HG03558 (cell line): ENCODE measurements around the gene MYL7.

ENCODE experiments used
- ATAC-seq: cut with Tn5 transposase; IDR thresholded peaks from one replicate; pipeline ENCODE4 v1.9.1; 2021; ENCODE audit warnings: moderate number of reproducible peaks; ENCODE audit not compliant: unreplicated experiment; ENCODE audit errors: extremely low read depth

The MYL7 gene

DNA sequence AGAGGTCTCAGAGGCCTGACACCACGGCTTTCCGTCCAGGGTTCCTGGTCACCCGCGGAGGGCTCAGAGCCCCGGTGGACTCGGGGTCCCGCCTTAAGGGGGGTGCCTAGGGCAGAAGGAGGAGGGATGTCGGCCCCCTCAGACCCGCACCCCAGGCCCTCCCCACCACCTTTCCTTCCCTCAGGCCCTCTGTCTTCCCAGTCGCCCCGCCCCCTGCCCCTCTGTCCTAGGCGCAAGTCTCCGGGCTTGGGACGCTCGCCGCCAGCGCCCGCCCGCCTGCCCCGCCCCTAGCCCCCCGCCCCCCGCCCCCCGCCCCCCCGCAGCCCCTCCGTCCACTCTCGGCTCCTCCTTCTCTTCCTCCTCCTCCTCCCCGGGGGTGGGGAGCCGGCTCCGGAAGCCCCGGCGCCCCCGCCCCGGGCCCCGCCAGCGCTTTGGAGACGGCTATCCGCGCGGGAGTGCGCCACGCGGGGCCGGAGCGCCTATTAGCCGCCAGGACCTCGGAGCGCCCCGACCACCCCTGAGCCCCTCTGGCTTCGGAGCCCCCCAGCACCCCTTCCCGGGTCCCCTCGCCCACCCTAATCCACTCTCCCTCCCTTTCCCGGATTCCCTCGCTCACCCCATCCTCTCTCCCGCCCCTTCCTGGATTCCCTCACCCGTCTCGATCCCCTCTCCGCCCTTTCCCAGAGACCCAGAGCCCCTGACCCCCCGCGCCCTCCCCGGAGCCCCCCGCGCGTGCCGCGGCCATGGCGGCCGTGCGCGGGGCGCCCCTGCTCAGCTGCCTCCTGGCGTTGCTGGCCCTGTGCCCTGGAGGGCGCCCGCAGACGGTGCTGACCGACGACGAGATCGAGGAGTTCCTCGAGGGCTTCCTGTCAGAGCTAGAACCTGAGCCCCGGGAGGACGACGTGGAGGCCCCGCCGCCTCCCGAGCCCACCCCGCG lies 36.9 kb downstream of the MYL7 start, which contains the start of gene AEBP1:
Gene AEBP1, plus strand, starts transcription at position 423 of the 937 bp plus-strand sequence. Its CDS starts 321 bp downstream, at position 744.
- no peak for ATAC-seq

DNA sequence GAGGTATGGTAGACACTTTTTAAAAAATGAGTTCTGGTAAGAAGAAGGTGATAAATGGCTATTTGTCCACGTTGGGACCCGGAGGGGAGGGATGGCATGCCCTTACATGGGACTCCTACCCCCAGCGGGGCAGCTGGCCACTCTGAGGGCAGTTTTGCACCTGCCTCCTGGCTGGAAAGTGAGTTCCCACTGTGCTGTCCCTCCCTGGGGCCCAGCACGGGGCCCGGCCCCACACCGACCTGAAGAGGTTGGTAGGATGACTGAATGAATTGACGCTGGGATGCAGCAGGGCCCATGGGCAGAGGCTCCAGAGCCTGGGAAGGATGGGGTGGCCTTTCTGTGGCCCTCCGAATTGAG lies 37.6 kb downstream of the MYL7 start:
- ATAC-seq = no peak

DNA sequence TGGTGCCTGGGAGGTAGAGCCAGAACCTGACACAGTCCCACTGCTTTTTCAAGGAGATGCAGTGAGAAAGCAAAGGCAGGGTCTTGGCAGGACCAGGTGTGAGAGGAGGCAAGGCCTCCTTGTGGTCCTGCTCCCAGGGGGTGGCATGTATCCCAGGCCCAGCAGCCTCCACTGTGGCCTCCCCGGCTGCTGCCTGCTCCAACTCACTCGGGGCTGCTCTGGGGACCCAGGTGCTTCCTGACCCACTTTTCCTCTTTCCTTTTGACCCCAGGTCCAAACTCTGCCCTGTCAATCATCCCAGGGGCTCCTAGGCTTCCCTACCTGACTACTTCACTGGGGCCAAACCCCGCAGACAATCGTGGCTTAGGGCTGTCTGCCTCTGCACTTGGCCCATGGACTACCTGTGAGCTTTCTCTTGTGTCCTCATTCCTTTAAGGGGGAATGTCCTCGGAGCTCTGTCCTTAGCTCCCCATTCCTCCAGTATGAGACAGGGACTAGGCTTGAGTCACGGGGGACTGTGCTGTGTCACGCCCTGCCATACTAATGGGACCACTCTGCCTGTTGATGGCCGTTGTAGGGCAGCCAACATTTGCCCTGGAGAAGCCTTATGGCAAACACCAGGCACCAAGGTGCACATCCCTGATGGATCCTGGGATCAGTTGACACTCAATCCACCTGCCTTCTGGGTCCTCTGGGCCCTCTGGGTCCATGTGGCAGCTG lies 38.1 kb downstream of the MYL7 start:
- no peak for ATAC-seq

DNA sequence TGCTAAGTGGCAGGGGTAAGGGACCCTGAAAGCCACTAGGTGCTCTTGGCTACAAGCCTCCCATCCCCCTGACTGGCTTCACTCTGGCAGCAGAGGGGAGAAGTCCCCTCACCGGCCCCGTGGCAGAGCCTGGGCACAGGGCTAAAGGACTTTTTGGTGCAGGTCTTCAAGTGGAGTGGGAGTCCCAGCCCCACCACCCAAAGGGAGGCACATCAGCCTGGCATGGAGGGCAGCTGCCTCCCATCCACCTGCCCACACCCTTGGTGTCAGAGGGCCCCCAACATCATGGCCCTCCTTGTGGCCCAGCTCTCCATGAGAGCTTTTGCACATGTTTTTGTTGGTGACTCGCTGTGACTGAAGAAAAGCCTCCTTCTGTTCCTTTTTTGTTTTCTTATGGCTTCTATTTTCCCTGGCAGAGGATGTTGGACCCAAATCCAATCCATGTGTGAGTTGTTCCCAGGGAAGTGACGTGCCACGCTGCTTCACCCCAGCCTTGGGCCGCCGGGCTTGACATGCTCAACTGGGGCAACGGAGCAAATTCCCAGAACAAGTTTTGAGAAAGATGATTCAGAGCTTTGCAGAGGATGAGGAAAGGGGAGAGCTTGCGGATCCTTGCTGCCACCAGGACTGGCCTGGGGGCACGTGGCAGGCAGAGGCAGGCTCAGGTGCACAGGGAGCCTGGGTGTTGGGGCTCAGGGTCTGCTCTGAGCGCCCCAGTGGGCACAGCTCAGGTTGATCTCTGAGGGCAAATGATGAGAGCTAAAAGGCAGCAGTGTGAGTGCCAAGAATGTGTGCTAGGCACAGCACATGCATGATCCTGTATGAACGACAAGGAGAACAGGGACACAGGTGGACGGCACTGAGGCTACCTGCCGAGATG lies 38.9 kb downstream of the MYL7 start:
- ATAC-seq = no peak

GRCh38 chr7:44101303-44101965 lies 39.7 kb downstream of the MYL7 start:
- ATAC-seq = no peak

GRCh38 chr7:44100458-44101302 lies 40.5 kb downstream of the MYL7 start:
- no peak for ATAC-seq

DNA sequence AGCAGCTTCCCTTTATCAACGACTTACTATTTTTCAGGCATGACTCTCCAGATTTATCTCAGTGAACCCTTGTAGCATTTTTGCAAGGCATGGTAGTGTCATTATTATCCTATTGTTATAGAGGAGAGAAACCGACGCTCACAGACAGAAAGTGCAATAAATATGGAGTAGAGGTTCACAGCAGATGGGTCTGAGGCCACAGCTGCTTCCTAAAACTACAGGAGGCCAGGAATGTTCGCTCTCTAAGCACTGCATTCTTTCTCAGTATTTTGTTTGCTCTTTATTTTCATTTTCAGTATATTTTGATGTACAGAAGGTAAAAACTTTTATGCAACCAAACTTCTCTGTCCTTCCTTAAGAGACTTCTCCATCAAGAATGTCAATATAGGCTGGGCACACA lies 41.5 kb downstream of the MYL7 start:
- no peak for ATAC-seq

- ATAC-seq = no peak
These were observed 42.8 kb downstream of the MYL7 start for GRCh38 chr7:44098092-44099068.

DNA sequence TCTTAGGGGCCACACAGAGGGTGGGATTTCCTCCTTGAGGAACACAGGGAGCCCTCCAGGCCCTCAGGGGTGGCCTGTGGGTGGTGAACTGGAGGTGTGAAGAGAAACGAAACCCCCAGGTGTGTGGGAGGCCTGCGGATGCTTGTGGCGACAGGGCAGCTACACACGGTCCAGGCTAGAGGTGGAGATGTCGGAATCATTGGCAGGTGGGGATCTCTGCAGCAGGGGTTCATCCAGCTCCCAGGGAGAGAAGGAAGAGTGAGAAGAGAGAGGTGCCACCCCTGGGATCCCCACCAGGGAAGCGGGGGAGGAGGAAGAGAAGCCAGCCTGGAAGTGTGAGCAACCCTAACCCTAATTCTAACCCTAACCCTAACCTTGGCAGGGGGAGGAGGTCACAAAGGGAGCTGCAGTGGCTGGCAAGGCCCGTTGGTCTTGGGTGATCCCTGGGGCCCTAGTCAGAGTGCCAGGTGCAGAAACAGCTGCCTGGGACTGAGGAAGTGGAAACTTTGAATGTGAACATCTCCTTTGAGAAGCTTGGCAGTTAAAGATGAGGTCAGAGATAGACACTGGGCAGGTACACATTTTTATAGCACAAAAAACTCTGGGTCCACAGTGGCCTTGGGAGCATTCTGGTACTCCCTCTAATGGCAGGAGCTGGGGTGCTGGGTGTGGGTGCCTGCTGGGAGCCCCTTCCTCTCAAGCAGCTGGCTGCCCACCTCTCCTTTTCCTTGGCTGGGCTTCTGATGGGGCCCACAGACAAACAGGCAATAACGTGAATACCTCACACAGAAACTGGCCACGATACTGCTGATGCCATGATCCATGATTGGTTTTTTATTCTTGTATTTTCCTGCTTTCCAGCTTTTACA lies 43.8 kb downstream of the MYL7 start:
- peak; percentile 62 for ATAC-seq

GRCh38 chr7:44096326-44096881 lies 44.7 kb downstream of the MYL7 start:
- no peak for ATAC-seq

DNA sequence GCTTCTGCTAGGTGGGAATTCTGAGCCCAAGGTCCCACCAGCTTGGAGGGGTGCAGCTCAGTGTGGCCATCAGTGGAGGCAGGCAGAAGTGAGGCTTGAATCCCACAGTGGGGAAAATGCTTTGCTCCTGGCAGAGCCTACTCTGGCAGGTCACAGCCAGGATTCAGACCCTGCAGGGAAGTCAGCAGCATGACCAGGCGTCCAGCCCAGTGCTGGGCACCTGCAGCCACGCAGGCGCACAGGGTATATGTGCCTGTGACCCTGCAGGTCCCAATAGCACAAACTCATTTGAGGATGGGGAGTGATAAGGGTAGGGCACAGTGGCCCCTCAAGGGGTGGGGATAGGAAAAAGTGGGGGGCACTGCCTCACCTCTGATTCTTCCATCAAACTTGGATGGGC lies 45.4 kb downstream of the MYL7 start:
- ATAC-seq = no peak

DNA sequence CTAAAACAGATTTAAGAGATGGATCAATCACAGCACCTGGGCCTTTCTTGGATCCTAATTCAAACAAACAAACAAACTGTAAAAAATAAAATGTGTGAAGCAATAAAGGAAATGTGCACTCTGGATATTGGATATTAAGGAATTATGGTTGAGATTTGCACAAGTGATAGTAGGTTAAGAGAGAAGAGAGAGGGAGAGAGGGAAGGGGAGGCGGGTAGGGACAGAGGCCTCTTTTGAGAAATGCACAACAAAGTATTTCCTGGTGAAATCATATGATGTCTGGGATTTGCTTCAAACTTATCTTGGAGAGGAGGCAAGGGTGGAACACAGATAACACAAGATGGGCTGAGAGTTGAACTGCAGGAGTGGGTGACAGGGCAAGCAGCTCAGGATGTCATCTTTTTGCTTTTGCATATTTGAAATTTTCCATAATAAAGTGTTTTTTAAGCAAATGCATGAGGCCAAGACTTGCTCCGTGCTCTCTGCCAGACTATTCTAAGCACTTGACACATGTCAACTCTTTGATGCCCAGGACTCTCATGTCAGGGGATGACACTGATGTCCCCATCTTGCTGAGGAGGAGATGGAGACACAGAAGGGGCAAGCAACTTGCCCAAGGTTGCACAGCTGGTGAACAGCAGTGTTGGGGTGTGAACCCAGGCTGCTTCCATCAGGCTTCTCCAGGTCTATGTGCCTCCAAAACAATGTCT lies 46.1 kb downstream of the MYL7 start:
- no peak for ATAC-seq

- ATAC-seq = no peak
These were observed 46.8 kb downstream of the MYL7 start for GRCh38 chr7:44094365-44094764.

DNA sequence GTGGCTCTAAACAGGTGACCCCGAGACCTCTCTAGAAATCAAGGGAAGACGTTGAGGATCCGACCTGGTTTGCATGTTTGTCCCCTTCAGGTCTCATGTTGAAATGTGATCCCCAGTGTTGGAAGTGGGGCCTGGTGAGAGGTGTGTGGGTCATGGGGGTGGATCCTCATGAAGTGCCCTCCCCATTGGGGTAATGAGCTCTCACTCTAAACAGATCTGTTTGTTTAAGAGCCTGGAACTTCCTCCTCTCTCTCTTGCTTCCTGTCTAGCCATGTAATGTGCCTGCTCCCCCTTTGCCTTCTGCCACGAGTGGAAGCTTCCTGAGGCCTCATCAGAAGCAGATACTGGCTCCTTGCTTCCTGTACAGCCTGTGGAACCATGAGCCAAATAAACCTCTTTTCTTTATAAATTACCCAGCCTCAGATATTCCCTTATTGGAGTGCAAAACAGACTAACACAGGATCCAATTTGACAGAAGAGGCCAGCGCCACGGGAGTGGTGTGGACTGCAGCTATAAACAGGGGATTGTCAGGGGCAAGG lies 48.0 kb downstream of the MYL7 start:
- no peak for ATAC-seq
